Breast epithelium (tissue), 4 donors: ENCODE measurements around the gene DNAH3. TPM values are rescaled to one million over a fixed set of nuclear protein-coding genes. Genes with fewer than 3 reads are reported as not detected.
"Not testable (repeated sequence)": the region's sequence is repeated elsewhere in the genome, so short reads cannot be mapped to it uniquely, and the experiment has no call there.

Source experiments
- DNase-seq, 2 donors: peaks; one replicate each; pipeline ENCODE4 v3.0.0-alpha.2; 2019; ENCODE audit warnings: low spot score in 2 of 2
- H3K27ac ChIP-seq, 2 donors: fragments of 200-600 bp; sonication (generic) in 1 of 2; one replicate each; pipeline ENCODE4 v1.5.1; 2016 to 2019; ENCODE audit warnings: mild to moderate bottlenecking in 1 of 2
- H3K27me3 ChIP-seq, 2 donors: fragments of 200-600 bp; sonication (generic) in 1 of 2; one replicate each; pipeline versions ENCODE4 v1.5.1 to v1.6.0; 2017 to 2019; ENCODE audit warnings: control low read depth in 1 of 2, mild to moderate bottlenecking in 1 of 2
- H3K36me3 ChIP-seq: fragments of 200-600 bp; one replicate; pipeline ENCODE4 v1.5.1; 2019
- H3K4me1 ChIP-seq, 2 donors: fragments of 200-600 bp; sonication (generic); one replicate each; pipeline ENCODE4 v1.5.1; 2016 to 2019; ENCODE audit warnings: control low read depth in 1 of 2
- H3K4me3 ChIP-seq, 3 donors: fragments of 200-600 bp; sonication (generic); 1 replicate in 2 of 3; 2 replicates in 1 of 3; pipeline ENCODE4 v1.5.1; 2016 to 2019; ENCODE audit warnings: mild to moderate bottlenecking in 3 of 3, moderate library complexity in 2 of 3
- H3K9me3 ChIP-seq, 2 donors: fragments of 200-600 bp; sonication (generic) in 1 of 2; one replicate each; pipeline ENCODE4 v1.5.1; 2016 to 2019; ENCODE audit warnings: control low read depth in 1 of 2
- CTCF ChIP-seq, 3 donors: fragments of 450-650 bp; IDR thresholded peaks; one replicate each; pipeline ENCODE4 v1.5.1; 2016 to 2017; ENCODE audit warnings: antibody characterized with exemption in 3 of 3, mild to moderate bottlenecking in 3 of 3, moderate library complexity in 3 of 3
- POLR2A ChIP-seq: fragments of 450-650 bp; IDR thresholded peaks from one replicate; pipeline ENCODE4 v1.6.1; 2016; ENCODE audit warnings: antibody characterized with exemption, mild to moderate bottlenecking, moderate library complexity
- POLR2AphosphoS5 ChIP-seq, 3 donors: sonication (generic); formaldehyde crosslinking; IDR thresholded peaks; one replicate each; pipeline ENCODE4 v1.6.1; 2017; ENCODE audit warnings: antibody characterized with exemption in 3 of 3
- intact Hi-C: fragments of 100-400 bp; cut with DNase I; formaldehyde crosslinking; loops from one replicate; pipeline ENCODE4 v1.15.1; 2023; ENCODE audit warnings: low total_unique reads
- total RNA-seq, 3 donors: library from RNA; depleted of rRNA; stranded (reverse); fragments of >200 nt; gene quantifications; one replicate each; pipeline ENCODE4 v1.1.0, GENCODE V29; 2016

DNAH3 gene
- total RNA-seq, 3 donors from 2014 or later: under 0.01 to 0.59 TPM; not detected in 1

DNA sequence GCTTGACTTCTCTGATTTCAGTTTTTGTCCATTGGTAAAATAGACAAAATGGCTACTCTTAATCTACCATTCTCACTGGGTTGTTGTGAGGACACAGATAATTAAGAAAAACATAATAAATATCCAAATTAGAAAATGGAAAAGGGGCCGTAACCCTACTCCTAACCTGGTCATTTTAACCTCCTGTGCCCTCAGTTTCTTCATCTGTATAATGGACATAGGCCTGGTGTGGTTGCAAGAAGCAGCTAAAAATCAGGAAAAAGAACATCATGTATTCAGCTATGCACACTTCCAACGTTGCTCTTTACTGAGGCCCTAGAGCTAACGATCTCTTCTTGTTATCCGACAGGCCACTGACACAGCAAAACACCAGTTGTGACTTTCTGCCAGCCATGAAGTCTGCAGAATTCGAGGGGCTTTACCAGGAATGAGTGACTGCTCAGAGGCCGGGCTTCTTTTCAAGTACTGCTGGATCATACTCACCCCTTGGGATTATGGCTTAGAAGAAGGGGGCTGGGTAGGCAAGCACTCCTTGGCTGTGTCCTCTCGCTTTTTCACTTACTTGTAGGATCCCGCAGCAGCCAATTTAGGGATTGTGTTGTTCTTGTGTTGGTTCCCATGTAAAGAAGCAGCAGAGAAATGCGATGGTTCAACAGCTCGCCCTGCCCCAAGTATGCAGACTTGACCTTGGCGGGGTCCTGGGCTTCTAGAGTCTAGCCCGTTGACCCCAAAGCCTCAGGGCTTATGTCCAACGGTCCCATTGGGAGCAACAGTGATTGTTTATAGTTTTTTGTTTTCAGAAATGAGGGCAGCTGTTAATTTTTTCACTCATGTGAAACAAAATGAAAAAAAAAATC is 28.7 kb upstream of the DNAH3 start:
- no peak for DNase-seq
- TF ChIP-seq POLR2A (no peak), CTCF (IDR thresholded peaks at IDR 0.05) (no peak), POLR2AphosphoS5 (IDR thresholded peaks at IDR 0.05) (no peak)
- intact Hi-C loops: no loop called here
- H3K27me3 ChIP-seq: no peaks in the 10 kb centered on the region
- no peaks in the 10 kb centered on the region for H3K4me1 ChIP-seq
- H3K9me3 ChIP-seq: no peaks in the 10 kb centered on the region
- no peak overlapping the region for H3K4me3 ChIP-seq
- peak overlapping the region in 1 of 2 donors; percentile 10 for H3K27ac ChIP-seq
- peaks cover 11% of the 10 kb centered on the region for H3K36me3 ChIP-seq

DNA sequence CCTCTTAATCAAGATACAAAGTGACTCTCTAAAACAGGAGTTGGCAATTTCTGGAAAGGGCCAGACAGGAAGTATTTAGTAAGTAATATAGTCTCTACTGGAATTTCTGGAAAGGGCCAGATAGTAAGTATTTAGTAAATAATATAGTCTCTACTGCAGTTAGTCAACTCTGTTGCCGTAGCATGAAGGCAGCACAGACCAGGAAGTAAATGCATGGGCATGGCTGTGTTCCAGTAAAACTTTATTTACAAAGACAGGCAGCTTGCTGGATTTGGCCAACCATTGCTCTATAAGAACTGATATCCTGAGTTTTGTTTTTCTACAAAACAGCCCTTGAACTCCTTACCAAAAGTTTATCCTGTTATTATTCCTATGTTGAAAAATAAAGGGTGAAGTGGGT is 24.8 kb upstream of the DNAH3 start:
- Histone ChIP-seq H3K4me3 (no peak overlapping the region), H3K9me3 (no peaks in the 10 kb centered on the region), H3K27me3 (no peaks in the 10 kb centered on the region), H3K36me3 (no peaks in the 10 kb centered on the region), H3K27ac (peak overlapping the region in 1 of 2 donors; percentile 28), H3K4me1 (no peaks in the 10 kb centered on the region)
- TF ChIP-seq POLR2A: no peak
- no peak for TF ChIP-seq POLR2AphosphoS5 (IDR thresholded peaks at IDR 0.05)
- TF ChIP-seq CTCF (IDR thresholded peaks at IDR 0.05): no peak
- intact Hi-C loops: no loop called here
- no peak for DNase-seq

DNA sequence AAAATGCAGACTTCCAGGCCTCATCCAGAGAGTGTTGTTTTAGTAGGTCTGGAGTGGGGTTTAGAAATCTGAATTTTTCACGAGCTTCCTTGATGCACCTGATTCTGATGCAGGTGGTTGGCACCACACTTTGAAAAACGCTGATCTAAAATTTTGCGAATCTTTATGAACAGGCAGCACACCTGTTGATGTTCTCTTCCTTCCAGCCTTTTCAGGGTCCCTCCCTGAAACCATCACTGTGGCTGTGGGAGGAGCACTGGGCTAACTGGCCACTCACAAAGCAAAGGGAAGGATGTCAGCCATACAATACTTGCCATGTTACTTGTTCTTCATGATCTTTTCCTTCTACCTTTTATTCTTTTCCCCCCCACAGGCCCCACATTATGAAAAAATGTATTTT is 22.0 kb upstream of the DNAH3 start:
- Histone ChIP-seq H3K27me3 (no peaks in the 10 kb centered on the region), H3K4me3 (no peak overlapping the region), H3K4me1 (no peaks in the 10 kb centered on the region), H3K9me3 (no peaks in the 10 kb centered on the region), H3K36me3 (no peaks in the 10 kb centered on the region), H3K27ac (no peak overlapping the region)
- intact Hi-C loops: no loop called here
- no peak for DNase-seq
- no peak for TF ChIP-seq CTCF (IDR thresholded peaks at IDR 0.05)
- no peak for TF ChIP-seq POLR2AphosphoS5 (IDR thresholded peaks at IDR 0.05)
- TF ChIP-seq POLR2A: no peak

DNA sequence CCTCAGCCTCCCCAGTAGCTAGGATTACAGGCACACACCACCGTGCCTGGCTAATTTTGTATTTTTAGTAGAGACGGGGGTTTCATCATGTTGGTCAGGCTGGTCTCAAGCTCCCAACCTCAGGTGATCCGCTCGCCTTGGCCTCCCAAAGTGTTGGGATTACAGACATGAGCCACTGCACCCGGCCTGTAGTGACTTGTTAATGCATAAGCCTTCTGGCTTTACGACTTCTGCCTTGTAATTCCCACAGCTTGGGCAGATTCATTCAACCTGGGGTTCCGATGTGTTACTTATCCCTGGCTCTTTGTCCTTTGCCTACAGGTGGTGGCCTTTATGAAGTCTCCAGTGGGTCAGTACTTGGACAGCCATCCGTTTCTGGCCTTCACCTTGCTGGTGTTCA is 19.5 kb upstream of the DNAH3 start:
- H3K9me3 ChIP-seq, intact Hi-C loops, H3K4me3 ChIP-seq, H3K27ac ChIP-seq, H3K4me1 ChIP-seq, H3K36me3 ChIP-seq, DNase-seq, H3K27me3 ChIP-seq: not testable (repeated sequence)

DNA sequence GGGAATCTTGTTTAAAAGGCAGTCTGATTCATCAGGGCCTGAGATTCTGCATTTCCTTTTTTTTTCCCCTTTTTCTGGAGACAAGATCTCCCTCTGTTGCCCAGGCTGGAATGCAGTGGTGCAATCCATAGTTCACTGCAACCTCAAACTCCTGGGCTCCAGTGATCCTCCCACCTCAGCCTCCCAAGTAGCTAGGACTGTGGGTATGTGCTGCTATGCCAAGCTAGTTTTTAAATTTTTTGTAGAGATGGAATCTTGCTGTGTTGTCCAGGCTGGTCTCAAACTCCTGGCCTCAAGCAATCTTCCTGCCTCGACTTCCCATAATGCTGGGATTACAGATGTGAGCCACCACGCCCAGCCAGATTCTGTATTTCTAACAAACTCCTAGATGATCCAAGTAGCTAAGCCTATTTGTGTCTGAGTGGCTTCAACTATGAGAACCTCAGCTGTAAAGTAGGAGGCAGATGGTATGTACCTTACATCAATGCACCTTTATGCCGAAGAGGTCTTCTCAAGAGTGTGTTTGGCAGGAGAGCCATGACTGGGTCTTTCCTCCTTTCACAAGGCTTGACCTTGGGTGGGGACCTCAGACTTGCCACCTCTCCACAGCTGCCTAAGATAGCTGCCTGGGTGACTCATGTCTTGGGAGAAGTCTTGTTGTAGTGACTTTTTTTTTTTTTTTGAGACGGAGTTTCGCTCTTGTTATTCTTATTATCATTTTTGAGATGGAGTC is 18.8 kb upstream of the DNAH3 start:
- TF ChIP-seq CTCF (IDR thresholded peaks at IDR 0.05) (no peak), POLR2A (no peak), POLR2AphosphoS5 (IDR thresholded peaks at IDR 0.05) (no peak)
- H3K9me3 ChIP-seq: no peaks in the 10 kb centered on the region
- intact Hi-C loops: no loop called here

More for the DNA sequence above, 18.8 kb upstream of the DNAH3 start:
- H3K4me1 ChIP-seq: no peaks in the 10 kb centered on the region
- no peak overlapping the region for H3K27ac ChIP-seq
- no peak for DNase-seq
- no peaks in the 10 kb centered on the region for H3K27me3 ChIP-seq
- no peaks in the 10 kb centered on the region for H3K36me3 ChIP-seq
- H3K4me3 ChIP-seq: no peak overlapping the region
